GM12878 (cell line): ENCODE data around the gene TEN1. TPM values are rescaled to one million over a fixed set of nuclear protein-coding genes. Genes with fewer than 3 reads are reported as not detected.

Experiments
- ATAC-seq: fragments of 200-7000 bp; cut with Tn5 transposase; 3 replicates; pipeline ENCODE4 v1.9.1; 2020; ENCODE audit warnings: mild to moderate bottlenecking, moderate library complexity
- BruUV-seq: library from RNA; stranded (reverse); fragments of 400-500 nt; replicated peaks from 2 replicates; lab custom pipeline; 2021; lab: Mats Ljungman, UMichigan
- CTCF ChIA-PET: fragments of 300-600 bp; sonication (Branson Sonifier 250); formaldehyde crosslinking; extraction: SDS; loops from one replicate; lab custom pipeline; 2021; ENCODE audit warnings: inconsistent platforms; lab: Yijun Ruan, JAX
- POLR2A ChIA-PET: fragments of 350-600 bp; formaldehyde crosslinking; extraction: SDS; loops from one replicate; lab custom pipeline; 2021; ENCODE audit warnings: inconsistent platforms; lab: Charles Lee
- RAD21 ChIA-PET: fragments of 300-600 bp; sonication (Branson Sonifier 250); formaldehyde crosslinking; loops from one replicate; lab custom pipeline; 2023; ENCODE audit warnings: antibody characterized with exemption; ENCODE audit not compliant: unreplicated experiment; lab: Charles Lee
- SMC1A ChIA-PET: fragments of 300-600 bp; sonication (Branson Sonifier 250); formaldehyde crosslinking; loops from one replicate; lab custom pipeline; 2023; ENCODE audit not compliant: unreplicated experiment, uncharacterized antibody; lab: Charles Lee
- DNase-seq: peaks from one replicate; pipeline ENCODE4 v3.0.0-alpha.2; 2011; ENCODE audit warnings: low read depth, low spot score
- FAIRE-seq: peaks from 3 replicates; lab custom pipeline; 2011; peaks lifted over from hg19 to GRCh38; lab: Jason Lieb, UNC
- H2AFZ ChIP-seq: 2 replicates; pipeline ENCODE4 v1.6.0; 2011; ENCODE audit warnings: low read depth, low read length, control low read depth; ENCODE audit not compliant: control insufficient read depth
- H3K27ac ChIP-seq: 2 replicates; pipeline ENCODE4 v1.5.1; 2011; ENCODE audit warnings: control low read depth; ENCODE audit not compliant: control insufficient read depth, insufficient read depth
- H3K27me3 ChIP-seq, 2 experiments: replicated peaks in 1 of 2; 2 replicates each; pipeline versions ENCODE4 v1.6.0 to v1.6.1; 2011; ENCODE audit warnings: low read length in 1 of 2; ENCODE audit not compliant: control insufficient read depth in 2 of 2, insufficient read depth in 2 of 2
- H3K36me3 ChIP-seq, 2 experiments: 2 replicates each; pipeline ENCODE4 v1.5.1; 2011; ENCODE audit warnings: low read length in 1 of 2; ENCODE audit not compliant: control insufficient read depth in 2 of 2, insufficient read depth in 2 of 2
- H3K4me1 ChIP-seq: 2 replicates; pipeline ENCODE4 v1.6.1; 2011; ENCODE audit warnings: mild to moderate bottlenecking, low read length, moderate library complexity, mixed read lengths; ENCODE audit not compliant: control insufficient read depth, insufficient read depth
- H3K4me2 ChIP-seq: 2 replicates; pipeline ENCODE4 v1.6.0; 2011; ENCODE audit warnings: control low read depth; ENCODE audit not compliant: control insufficient read depth, insufficient read depth
- H3K4me3 ChIP-seq: fragments of 200-600 bp; sonication (generic); 2 replicates; pipeline ENCODE4 v1.5.1; 2016
- H3K79me2 ChIP-seq: 2 replicates; pipeline ENCODE4 v1.6.0; 2011; ENCODE audit warnings: low read length; ENCODE audit not compliant: control insufficient read depth, insufficient read depth
- H3K9ac ChIP-seq: 2 replicates; pipeline ENCODE4 v1.8.0; 2011; ENCODE audit warnings: low read length, control low read depth, mixed read lengths; ENCODE audit not compliant: control insufficient read depth, insufficient read depth
- H3K9me3 ChIP-seq: replicated peaks from 3 replicates; pipeline ENCODE4 v1.5.1; 2011; ENCODE audit warnings: mild to moderate bottlenecking, low read length; ENCODE audit not compliant: control insufficient read depth, insufficient read depth
- H4K20me1 ChIP-seq: 2 replicates; pipeline ENCODE4 v1.6.0; 2011; ENCODE audit not compliant: control insufficient read depth, insufficient read depth
- BMI1 ChIP-seq: fragments of 450-650 bp; IDR thresholded peaks from 2 replicates; pipeline ENCODE4 v1.6.1; 2016; ENCODE audit warnings: mild to moderate bottlenecking, moderate library complexity, borderline replicate concordance
- CBX3 ChIP-seq: fragments of 200-600 bp; sonication (generic); IDR thresholded peaks from 2 replicates; pipeline ENCODE4 v1.6.1; 2016; ENCODE audit warnings: low read depth, borderline replicate concordance
- EGR1 ChIP-seq, 2 experiments: IDR thresholded peaks; 1 replicate in 1 of 2; 2 replicates in 1 of 2; pipeline ENCODE4 v1.6.1; 2011 to 2012; ENCODE audit warnings: low read depth in 2 of 2, low read length in 2 of 2, borderline replicate concordance in 1 of 2, mild to moderate bottlenecking in 1 of 2, moderate library complexity in 1 of 2
- HDAC6 ChIP-seq: fragments of 200-600 bp; sonication (generic); IDR thresholded peaks from one replicate; pipeline ENCODE4 v1.8.0; 2017; ENCODE audit warnings: antibody characterized with exemption; ENCODE audit not compliant: unreplicated experiment
- NBN ChIP-seq: fragments of 450-650 bp; IDR thresholded peaks from 2 replicates; pipeline ENCODE4 v1.6.1; 2016
- SREBF2 ChIP-seq: IDR thresholded peaks from 2 replicates; pipeline ENCODE4 v1.6.1; 2012; ENCODE audit warnings: mild to moderate bottlenecking, low read length
- YBX1 ChIP-seq: fragments of 450-650 bp; IDR thresholded peaks from 2 replicates; pipeline ENCODE4 v1.6.1; 2016; ENCODE audit warnings: antibody characterized with exemption
- WGBS: methylation state at CpG from one replicate; pipeline ENCODE4 v1.1.6; 2016; ENCODE audit warnings: low lambda C conversion rate; ENCODE audit not compliant: insufficient replicate concordance, insufficient coverage; ENCODE audit errors: missing lambda C conversion rate; 5-methylcytosine and 5-hydroxymethylcytosine counted together
- in situ Hi-C: fragments of 300-500 bp; cut with MboI; formaldehyde crosslinking; loops from 9 replicates; pipeline ENCODE4 v1.14.3; 2018; ENCODE audit warnings: mixed read lengths
- intact Hi-C: fragments of 100-400 bp; cut with micrococcal nuclease; formaldehyde crosslinking; loops from one replicate; pipeline ENCODE4 v1.14.2; 2022; ENCODE audit not compliant: unreplicated experiment
- polyA plus RNA-seq, 11 experiments: library from polyadenylated mRNA; depleted of rRNA in 4 of 11; unstranded in 6 of 11; stranded (reverse) in 5 of 11; fragments of >200 nt; fragmentation: Nextera tagmentation in 4 of 11; fragmentation: Illumina TruSeq in 1 of 11; extraction: Ambion mirVana in 4 of 11; extraction: Trizol in 1 of 11; gene quantifications; 1 replicate in 1 of 11; 2 replicates in 10 of 11; pipeline versions ENCODE4 v1.2.1 to v1.2.3, GENCODE V29; 2011 to 2016; ENCODE audit warnings: inconsistent platforms in 2 of 11, missing spikeins in 2 of 11, low read depth in 1 of 11
- total RNA-seq, 4 experiments: library from RNA; depleted of rRNA in 3 of 4; stranded (reverse); fragments of >200 nt in 3 of 4; fragmentation: Illumina TruSeq in 1 of 4; extraction: Trizol in 1 of 4; gene quantifications; 2 replicates each; pipeline versions ENCODE4 v1.2.1 to v1.2.3, GENCODE V29; 2013 to 2021
- TF ChIP-seq, protein P1 (sequence below): IDR thresholded peaks from 2 replicates; pipeline ENCODE4 v1.6.1; 2012; ENCODE audit warnings: mild to moderate bottlenecking, low read depth, low read length
- TF ChIP-seq, protein P2 (sequence below): fragments of 450-650 bp; IDR thresholded peaks from 2 replicates; pipeline ENCODE4 v1.6.1; 2017; ENCODE audit warnings: mild to moderate bottlenecking, moderate library complexity
- TF ChIP-seq, protein P3 (sequence below): fragments of 450-650 bp; IDR thresholded peaks from 2 replicates; pipeline ENCODE4 v1.6.1; 2016; ENCODE audit warnings: mild to moderate bottlenecking
- TF ChIP-seq, protein P4 (sequence below): fragments of 450-650 bp; IDR thresholded peaks from 2 replicates; pipeline ENCODE4 v1.6.1; 2017; ENCODE audit warnings: antibody characterized with exemption, mild to moderate bottlenecking, moderate library complexity

Gene TEN1
- total and polyA plus RNA-seq, 10 of the 15 experiments (the other 5 are each of a cell fraction or from before 2014, with no cell fraction given): 1.1 to 33.1 (median 17.4) TPM

DNA sequence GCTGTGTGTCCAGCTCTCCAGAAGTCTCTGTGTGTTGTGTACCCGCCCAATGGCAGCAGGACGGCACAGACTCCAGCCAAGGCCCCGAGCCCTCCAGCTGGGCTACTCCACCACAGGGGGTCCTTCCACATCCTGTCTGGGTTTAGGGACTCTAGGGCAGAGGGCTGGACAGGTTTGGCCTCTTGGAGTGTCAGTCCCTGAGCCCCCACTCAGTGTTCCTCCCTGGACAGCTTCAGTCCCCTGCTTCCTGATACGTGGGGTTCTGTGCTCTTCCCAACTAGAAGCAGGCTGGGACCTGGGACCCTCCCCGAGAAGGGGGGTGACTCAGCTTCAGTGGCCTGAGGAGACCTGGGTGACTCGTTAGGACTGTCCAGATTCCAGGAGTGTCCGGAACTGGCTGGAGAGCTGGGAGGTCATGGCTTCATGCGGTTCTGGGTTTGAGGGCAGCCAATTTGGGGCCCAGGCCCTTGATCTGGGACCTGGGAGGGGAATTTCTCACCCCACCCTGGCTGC lies 25.8 kb downstream of the TEN1 start:
- POLR2A ChIA-PET: interaction anchor here (0.6 to 1.3 kb wide), 3 partner anchors 8 to 107 kb away, joined by 3 to 8 read pairs (median 4); no protein-coding TSS in a partner anchor
- H3K4me1 ChIP-seq: no peaks in the 10 kb centered on the region
- BruUV-seq: no TSS peak
- CTCF ChIA-PET: interaction anchor here (0.5 to 12.8 kb wide), 18 partner anchors 8 to 562 kb away, joined by 3 to 128 read pairs (median 4); partner anchors contain the start of genes MRPL38, TRIM65 and WBP2
- no peaks in the 10 kb centered on the region for H3K27me3 ChIP-seq
- no peaks in the 10 kb centered on the region for H3K79me2 ChIP-seq
- H3K36me3 ChIP-seq: no peaks in the 10 kb centered on the region; a peak in 1 of 4 replicates
- intact Hi-C loops: loop anchor here (1.0 kb wide), 1 partner anchor 100 kb away; no protein-coding TSS in a partner anchor
- no peaks in the 10 kb centered on the region for H3K9me3 ChIP-seq
- no peak overlapping the region for H3K4me3 ChIP-seq
- H3K4me2 ChIP-seq: no peak overlapping the region
- ATAC-seq: no peak
- H3K27ac ChIP-seq: no peak overlapping the region
- no peak overlapping the region for H2AFZ ChIP-seq
- no peak for DNase-seq
- H4K20me1 ChIP-seq: no peaks in the 10 kb centered on the region
- 69% methylated on average over 8 of the region's 8 CpGs for WGBS
- RAD21 ChIA-PET: interaction anchor here (0.6 to 3.7 kb wide), 8 partner anchors 8 to 146 kb away, joined by 3 to 35 read pairs (median 4); partner anchors contain the start of genes ACOX1, FBF1, MRPL38 and TEN1
- H3K9ac ChIP-seq: no peak overlapping the region
- SMC1A ChIA-PET: interaction anchor here (0.7 to 10.8 kb wide), 6 partner anchors 16 to 239 kb away, joined by 3 to 61 read pairs (median 3); partner anchors contain the start of genes GALK1 and MRPL38
- FAIRE-seq: no peak
- in situ Hi-C loops: loop anchor here (5.0 kb wide), 1 partner anchor 98 kb away; no protein-coding TSS in a partner anchor
- TF ChIP-seq, protein P1, sequence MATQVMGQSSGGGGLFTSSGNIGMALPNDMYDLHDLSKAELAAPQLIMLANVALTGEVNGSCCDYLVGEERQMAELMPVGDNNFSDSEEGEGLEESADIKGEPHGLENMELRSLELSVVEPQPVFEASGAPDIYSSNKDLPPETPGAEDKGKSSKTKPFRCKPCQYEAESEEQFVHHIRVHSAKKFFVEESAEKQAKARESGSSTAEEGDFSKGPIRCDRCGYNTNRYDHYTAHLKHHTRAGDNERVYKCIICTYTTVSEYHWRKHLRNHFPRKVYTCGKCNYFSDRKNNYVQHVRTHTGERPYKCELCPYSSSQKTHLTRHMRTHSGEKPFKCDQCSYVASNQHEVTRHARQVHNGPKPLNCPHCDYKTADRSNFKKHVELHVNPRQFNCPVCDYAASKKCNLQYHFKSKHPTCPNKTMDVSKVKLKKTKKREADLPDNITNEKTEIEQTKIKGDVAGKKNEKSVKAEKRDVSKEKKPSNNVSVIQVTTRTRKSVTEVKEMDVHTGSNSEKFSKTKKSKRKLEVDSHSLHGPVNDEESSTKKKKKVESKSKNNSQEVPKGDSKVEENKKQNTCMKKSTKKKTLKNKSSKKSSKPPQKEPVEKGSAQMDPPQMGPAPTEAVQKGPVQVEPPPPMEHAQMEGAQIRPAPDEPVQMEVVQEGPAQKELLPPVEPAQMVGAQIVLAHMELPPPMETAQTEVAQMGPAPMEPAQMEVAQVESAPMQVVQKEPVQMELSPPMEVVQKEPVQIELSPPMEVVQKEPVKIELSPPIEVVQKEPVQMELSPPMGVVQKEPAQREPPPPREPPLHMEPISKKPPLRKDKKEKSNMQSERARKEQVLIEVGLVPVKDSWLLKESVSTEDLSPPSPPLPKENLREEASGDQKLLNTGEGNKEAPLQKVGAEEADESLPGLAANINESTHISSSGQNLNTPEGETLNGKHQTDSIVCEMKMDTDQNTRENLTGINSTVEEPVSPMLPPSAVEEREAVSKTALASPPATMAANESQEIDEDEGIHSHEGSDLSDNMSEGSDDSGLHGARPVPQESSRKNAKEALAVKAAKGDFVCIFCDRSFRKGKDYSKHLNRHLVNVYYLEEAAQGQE: no peak
- no peak for TF ChIP-seq HDAC6
- TF ChIP-seq, protein P2, sequence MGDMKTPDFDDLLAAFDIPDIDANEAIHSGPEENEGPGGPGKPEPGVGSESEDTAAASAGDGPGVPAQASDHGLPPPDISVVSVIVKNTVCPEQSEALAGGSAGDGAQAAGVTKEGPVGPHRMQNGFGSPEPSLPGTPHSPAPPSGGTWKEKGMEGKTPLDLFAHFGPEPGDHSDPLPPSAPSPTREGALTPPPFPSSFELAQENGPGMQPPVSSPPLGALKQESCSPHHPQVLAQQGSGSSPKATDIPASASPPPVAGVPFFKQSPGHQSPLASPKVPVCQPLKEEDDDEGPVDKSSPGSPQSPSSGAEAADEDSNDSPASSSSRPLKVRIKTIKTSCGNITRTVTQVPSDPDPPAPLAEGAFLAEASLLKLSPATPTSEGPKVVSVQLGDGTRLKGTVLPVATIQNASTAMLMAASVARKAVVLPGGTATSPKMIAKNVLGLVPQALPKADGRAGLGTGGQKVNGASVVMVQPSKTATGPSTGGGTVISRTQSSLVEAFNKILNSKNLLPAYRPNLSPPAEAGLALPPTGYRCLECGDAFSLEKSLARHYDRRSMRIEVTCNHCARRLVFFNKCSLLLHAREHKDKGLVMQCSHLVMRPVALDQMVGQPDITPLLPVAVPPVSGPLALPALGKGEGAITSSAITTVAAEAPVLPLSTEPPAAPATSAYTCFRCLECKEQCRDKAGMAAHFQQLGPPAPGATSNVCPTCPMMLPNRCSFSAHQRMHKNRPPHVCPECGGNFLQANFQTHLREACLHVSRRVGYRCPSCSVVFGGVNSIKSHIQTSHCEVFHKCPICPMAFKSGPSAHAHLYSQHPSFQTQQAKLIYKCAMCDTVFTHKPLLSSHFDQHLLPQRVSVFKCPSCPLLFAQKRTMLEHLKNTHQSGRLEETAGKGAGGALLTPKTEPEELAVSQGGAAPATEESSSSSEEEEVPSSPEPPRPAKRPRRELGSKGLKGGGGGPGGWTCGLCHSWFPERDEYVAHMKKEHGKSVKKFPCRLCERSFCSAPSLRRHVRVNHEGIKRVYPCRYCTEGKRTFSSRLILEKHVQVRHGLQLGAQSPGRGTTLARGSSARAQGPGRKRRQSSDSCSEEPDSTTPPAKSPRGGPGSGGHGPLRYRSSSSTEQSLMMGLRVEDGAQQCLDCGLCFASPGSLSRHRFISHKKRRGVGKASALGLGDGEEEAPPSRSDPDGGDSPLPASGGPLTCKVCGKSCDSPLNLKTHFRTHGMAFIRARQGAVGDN: no peak
- no peak for TF ChIP-seq SREBF2
- no peak for TF ChIP-seq CBX3
- no peak for TF ChIP-seq YBX1
- TF ChIP-seq, protein P3, sequence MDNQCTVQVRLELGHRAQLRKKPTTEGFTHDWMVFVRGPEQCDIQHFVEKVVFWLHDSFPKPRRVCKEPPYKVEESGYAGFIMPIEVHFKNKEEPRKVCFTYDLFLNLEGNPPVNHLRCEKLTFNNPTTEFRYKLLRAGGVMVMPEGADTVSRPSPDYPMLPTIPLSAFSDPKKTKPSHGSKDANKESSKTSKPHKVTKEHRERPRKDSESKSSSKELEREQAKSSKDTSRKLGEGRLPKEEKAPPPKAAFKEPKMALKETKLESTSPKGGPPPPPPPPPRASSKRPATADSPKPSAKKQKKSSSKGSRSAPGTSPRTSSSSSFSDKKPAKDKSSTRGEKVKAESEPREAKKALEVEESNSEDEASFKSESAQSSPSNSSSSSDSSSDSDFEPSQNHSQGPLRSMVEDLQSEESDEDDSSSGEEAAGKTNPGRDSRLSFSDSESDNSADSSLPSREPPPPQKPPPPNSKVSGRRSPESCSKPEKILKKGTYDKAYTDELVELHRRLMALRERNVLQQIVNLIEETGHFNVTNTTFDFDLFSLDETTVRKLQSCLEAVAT: no peak
- no peak for TF ChIP-seq NBN
- TF ChIP-seq BMI1: no peak
- no peak for TF ChIP-seq EGR1 (IDR thresholded peaks at IDR 0.05; ENCODE audit: borderline replicate concordance in 1 of 2, low read depth in 2 of 2, low read length in 2 of 2)
- TF ChIP-seq, protein P4, sequence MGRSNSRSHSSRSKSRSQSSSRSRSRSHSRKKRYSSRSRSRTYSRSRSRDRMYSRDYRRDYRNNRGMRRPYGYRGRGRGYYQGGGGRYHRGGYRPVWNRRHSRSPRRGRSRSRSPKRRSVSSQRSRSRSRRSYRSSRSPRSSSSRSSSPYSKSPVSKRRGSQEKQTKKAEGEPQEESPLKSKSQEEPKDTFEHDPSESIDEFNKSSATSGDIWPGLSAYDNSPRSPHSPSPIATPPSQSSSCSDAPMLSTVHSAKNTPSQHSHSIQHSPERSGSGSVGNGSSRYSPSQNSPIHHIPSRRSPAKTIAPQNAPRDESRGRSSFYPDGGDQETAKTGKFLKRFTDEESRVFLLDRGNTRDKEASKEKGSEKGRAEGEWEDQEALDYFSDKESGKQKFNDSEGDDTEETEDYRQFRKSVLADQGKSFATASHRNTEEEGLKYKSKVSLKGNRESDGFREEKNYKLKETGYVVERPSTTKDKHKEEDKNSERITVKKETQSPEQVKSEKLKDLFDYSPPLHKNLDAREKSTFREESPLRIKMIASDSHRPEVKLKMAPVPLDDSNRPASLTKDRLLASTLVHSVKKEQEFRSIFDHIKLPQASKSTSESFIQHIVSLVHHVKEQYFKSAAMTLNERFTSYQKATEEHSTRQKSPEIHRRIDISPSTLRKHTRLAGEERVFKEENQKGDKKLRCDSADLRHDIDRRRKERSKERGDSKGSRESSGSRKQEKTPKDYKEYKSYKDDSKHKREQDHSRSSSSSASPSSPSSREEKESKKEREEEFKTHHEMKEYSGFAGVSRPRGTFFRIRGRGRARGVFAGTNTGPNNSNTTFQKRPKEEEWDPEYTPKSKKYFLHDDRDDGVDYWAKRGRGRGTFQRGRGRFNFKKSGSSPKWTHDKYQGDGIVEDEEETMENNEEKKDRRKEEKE: no peak
